GM19099 (cell line): ENCODE measurements around the gene ABCF1.

ENCODE experiments used
- POLR2A ChIP-seq: IDR thresholded peaks from 3 replicates; pipeline ENCODE4 v1.6.1; 2011; ENCODE audit warnings: low read depth; ENCODE audit not compliant: insufficient read length; ENCODE audit errors: extremely low read depth

The ABCF1 gene

DNA sequence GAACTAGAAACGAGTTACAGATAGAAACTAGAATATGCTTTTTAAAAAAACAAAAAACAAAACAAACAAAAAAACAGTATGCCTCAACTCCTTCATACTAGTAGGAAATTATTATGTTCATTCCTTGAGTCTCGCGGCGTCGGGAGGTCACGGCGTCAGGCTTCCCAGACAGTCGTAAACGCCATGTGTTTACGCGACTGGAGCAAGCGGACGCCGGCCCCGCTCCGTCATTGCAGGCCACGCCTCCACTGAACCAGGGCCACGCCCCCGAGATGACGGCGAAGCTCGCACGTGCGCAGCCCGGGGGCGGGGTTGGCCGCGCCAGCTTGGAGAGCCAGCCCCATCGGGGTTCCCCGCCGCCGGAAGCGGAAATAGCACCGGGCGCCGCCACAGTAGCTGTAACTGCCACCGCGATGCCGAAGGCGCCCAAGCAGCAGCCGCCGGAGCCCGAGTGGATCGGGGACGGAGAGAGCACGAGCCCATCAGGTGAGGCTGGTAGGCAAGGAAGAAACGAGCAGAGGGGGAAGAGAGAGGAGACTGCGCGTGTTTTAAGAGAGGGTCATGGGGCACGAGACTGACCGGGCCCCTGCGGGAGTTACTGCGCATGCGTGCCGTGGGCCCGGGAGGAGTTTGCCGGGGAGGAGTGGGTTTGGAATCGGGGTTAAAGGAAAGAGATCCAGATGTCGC, at the start of gene ABCF1:
Gene ABCF1, plus strand, starts transcription at position 368 of the 687 bp plus-strand sequence. Its CDS starts 46 bp downstream, at position 414.
- peak; percentile 95 for TF ChIP-seq POLR2A

DNA sequence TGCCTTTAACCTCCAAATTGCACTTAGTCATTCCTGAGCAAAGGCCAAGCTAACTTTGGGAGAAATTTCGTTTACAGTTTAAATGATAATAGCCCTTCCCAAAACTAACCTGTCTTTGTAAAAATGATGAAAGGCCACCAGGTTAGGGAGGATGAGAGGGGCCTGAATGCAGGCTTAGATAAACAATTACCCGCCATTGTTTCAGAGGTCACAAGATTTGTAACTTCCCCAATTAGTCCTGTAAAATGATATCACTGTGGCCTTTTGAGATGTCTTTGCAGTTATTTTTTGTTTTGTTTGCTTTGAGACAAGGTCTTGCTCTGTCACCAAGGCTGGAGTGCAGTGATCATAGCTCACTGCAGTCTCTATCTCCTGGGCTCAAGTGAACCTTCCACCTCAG, 41.2 kb upstream of the ABCF1 start:
- no peak for TF ChIP-seq POLR2A

DNA sequence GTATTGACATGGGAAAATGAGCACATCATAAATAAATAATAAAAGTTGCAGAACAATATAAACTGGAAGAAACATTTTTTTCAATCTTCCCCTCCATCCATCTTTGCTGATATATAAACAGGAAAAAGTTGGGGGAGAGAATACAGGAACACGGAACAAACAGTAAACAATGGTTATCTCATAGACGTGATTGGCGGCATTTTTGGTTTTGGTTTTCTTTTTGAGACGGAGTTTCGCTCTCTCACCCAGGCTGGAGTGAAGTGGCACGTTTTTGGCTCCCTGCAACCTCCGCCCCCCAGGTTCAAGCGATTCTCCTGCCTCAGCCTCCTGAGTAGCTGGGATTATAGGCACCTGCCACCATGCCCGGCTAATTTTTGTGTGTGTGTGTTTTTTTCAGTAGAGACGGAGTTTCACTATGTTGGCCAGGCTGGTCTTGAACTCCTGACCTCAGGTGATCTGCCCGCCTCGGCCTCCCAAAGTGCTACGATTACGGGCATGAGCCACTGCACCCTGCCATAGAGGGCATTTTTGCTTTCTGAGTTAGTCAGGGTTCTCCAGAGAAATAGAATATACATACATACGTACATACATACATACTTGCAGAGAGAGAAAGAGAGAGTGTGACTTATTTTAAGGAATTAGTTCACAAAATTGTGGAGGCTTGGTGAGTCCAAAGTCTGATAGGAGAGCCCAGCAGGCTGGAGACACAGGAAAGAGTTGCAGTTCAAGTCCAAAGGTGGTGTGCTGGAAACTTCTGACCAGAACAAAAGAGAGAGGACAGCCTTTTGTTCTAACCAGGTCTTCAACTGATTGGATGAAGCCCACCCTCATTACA, 37.6 kb upstream of the ABCF1 start:
- TF ChIP-seq POLR2A = no peak

DNA sequence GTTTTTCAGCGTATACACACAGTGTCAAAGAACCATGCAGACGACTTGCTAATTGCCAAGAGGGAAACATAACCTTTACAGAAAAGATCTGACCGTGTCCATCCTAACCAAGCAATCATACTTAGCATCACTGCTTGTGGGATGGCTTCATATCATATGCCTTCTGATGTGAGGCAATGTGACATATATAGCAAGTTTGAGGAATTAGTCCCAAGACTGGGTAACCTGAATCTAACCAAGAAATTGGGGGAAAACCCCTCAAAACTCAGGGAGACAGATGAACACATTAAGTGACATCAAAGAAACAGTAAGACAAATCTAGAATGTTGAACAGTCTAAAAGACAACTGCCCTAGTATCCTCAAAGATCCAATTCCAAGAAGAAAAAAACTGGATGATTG, 33.3 kb upstream of the ABCF1 start:
- TF ChIP-seq POLR2A = no peak

DNA sequence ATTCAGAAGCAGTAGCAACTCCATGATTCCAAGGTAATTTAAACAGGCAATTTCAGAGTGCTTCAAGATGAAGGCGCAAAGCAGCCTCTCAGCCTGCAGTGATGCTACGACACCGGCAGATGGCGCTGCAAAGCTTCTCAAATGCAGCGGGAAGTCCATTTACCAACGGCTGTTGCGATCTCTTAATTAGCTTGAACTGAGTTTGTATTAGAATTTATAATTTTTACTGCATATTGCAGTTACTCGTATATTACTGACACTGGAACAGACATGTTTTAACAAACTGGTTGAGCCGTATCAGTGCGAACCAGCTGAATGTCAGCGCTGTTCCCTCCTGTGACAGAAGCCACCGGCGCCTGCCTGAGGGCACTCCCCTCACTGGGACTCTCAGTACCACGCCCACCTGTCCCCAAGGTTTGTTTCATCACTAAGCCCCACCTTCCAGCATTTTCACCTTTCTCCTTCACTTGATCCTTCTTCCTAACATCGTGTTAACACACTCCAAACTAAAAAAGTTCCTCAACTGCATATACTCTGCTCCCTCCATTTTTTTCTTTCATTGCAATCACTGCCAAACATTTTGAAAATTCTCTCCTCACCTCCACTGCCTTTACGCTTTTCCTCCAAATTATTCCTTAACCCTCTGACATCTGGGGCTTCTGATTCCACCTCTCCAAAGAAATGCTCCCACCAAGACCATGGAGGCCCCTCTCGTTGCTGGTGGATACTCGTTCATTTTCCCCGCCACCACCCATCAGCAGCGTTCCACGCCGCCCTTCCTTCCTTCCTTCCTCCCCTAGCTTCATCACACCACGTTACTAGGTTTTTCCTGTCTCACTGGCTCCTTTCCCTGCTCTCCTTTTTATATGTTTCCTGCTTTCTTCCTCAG, 29.5 kb upstream of the ABCF1 start:
- no peak for TF ChIP-seq POLR2A

DNA sequence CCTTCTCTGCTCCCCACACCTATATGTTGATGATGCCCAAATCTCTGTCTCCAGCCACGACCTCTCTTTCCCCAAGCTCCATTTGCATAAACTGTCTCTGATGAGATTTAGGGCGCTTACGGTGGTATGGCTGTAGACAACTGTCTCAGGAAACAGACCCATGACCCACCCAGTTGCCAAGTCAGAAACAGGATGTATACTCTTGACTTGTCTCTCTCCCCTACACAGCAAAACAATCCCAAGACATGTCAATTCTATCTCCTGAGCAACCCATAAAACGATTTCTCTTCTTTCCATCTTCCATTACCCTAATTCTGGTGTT, 28.9 kb upstream of the ABCF1 start:
- TF ChIP-seq POLR2A = no peak

DNA sequence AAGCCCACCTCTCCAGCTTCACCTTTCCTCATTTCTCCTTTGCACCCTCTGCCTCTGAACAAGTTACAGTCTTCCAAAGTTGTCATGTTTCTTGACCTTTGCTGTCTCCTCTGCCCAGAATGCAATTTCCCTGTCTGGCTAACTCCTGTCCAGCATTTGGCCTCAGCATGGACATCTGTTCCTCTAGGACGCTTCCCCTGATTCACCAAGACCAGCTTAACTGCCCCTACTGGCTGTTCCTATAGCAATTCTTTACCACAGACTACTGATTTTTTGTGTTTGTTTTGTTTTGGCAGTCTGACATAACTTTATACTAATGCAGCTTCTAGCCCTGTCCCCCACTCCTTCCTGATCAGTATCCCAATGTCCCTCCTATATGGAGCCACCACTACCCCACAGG, 28.3 kb upstream of the ABCF1 start:
- no peak for TF ChIP-seq POLR2A

DNA sequence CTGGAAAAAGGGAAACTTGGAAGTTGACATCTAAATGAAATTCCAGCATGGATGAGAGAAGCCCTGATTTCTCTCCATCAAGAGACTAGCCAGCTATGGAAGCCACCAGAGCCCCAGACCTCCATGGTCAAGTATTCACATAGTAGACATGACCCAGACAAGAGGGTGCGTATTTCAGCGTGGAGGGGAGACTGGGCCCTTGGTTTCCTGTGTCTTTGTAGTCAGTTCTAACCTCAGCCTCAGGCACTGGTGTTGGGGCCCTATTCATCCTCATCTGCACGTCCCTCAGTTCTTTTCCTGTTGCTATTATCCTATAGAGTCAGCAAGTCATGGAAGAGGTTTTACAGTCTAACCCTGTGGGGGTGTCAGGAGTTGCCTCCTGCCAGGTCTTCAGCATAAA, 27.4 kb upstream of the ABCF1 start:
- TF ChIP-seq POLR2A = no peak

DNA sequence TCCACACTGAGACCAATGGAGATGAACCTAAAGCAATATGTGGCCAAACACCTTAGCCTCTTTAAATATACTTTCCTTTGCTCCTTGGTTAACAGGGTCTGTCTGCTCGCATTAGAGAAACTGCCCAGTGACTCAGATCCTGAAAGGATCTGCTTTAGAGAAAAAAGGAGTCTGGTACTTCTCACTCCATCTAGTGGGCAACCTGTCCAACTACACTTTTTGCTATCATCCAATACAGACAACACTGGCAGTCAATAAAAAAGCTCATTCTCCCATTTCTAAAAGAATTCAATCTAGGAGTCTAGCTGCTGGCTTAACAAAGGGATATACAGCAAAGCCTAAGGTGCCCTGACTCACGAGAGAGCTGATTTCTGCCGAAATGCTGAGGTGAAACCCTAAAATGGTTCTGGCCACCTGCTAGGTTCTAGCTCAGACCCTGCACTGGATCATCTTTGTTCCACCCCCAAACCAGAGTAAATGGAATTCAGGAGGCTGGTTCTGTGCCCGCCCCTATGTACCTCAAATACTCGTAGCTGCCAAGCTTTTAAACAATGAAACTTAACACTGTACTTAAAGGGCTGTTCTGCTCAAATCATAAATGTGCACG, 26.5 kb upstream of the ABCF1 start:
- TF ChIP-seq POLR2A = no peak

DNA sequence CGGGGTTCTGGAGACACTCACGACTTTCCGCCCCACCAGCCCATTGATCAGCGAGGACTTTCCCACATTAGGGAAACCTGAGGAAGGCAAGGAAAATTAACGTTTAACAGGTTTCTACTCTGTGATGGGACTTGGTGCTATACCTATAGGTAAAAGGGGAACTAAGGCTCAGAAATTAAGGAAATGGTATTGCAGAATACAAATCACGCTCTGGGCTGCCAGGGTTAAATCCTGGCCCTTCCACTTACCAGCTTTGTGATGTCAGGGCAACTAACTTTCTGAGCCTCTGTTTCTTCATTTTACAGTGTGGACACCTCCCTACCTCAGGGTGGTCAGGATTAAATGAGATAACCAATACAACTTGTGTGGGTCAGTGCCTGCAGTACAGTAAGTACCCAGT, 23.8 kb upstream of the ABCF1 start:
- no peak for TF ChIP-seq POLR2A

DNA sequence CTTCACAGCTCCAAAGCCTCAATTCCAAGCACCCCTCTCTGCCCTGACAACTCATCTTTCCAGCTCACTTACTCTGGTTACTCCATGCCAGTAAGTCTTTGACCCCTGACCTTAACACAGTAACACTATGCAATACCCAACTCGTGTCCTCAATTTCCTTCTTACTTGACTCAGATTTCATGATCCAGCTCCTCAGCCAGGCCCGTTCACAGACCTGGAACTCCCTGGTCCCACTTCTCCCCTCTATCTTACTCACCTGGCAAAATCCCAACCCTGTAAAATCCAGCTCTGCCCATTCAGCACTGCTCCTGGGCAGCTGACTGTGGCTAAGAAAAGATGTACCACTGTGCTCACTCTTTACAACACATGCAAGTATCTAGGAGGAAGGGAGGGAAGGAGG, 22.9 kb upstream of the ABCF1 start:
- no peak for TF ChIP-seq POLR2A

DNA sequence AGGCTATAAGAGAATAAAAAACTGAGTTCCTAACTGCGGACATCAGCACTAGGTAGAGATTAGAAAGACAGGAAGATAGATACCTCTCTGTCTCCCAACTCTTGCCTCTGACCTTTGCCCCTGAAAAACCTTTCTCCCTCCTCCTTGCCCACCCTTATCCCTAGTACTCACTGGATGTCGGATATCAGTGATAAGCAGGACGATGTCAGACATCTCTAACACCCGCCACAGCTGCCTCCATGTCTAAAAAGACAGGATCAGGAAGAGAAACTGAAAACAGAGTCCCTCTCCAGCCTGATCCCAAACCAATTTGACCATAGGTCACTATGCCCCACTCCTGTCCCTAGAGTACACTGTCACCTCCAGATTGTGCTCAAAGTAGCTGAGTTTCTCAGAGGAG, 16.8 kb upstream of the ABCF1 start:
- TF ChIP-seq POLR2A = no peak

DNA sequence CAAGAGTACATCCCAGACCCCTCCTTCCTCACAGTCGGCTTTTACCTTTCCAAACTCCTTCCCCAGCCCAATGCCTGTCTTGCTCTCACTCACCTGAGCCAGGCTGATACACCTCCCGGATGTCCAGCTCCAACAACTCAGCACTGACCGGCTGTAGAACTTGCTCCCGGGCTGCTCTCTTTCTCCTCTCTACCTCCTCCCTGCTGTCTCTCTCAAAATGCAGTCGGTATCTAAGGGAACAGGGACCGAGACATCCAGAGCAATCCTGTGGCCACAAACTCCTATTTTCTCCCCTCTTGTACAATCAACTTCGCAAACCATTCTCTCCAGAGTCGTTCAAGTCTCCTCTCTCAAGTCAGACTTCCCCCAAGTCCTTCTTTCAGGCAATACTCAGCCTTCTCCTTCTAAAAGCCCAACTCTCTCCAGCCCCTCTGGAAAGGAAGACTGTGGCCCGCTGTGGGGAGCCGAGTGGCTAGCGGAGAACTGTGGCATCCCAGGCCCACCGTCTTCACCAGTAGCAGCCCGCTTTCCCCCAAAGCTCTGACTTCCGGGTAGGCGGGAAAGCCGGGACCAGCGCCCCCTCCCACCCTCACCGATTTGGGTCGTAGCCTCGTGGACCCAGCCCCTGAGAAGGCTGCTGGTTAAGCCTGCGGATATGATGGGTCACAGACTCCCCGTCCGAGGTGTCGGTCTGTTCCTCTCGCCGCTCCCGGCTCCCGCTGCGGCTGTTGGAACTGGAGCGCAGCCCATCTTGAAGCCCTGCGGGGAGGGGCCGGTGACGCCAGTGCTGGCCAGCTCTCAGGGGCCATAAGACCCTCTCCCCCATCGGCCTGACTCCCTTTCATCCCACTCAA, 16.1 kb upstream of the ABCF1 start:
- TF ChIP-seq POLR2A = no peak

DNA sequence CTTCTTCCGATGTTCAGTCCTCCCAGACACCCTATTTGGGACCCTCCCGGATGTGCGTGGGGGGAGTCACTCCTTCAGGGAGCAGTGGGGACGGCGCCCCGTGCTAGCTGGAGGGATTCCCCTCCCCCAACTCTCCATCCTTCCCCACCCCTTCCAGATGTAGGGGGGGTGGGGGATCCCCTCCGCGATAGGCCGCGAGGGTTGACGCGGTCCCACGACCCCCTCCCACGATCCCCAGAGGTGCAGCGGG, 15.5 kb upstream of the ABCF1 start:
- TF ChIP-seq POLR2A = no peak
